ENCODE data around the gene ATP6V1F. TPM values are rescaled to one million over a fixed set of nuclear protein-coding genes. Genes with fewer than 3 reads are reported as not detected.

The ATP6V1F gene
- polyA plus RNA-seq, 1 donor (not counting 4 experiments of a cell fraction or from before 2014, with no cell fraction given): 263 TPM

DNA sequence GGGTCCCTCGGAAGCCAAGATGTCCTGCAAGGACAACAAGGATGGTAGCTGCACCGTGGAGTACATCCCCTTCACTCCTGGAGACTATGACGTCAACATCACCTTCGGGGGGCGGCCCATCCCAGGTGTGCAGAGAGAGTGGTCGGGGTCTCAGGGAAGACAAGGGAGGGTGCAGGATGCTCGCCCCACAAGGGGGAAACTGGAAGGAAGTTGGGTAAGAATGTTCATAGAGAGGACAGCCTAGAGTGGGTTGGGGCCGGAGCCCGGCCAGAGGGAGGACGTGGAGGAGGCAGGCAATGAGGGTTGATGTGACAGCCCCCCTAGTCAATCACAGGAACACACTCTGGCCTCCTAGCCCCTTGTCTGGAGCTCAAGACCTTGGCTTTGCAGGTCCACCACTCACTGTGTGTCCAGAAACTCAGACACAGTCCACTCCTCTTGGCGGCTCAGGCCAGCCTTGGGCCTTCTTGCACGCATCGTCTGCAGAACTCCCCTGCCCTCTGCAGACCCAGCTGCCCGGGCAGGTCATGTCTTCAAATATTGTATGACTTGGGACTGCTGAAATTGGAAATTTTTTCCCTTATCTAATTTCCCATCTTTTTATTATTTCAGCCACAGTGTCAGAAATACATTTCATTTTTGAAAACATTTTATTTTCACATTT lies 15.7 kb upstream of the ATP6V1F start:
- dilution Hi-C loops (cut with MboI; ENCODE audit: extremely low pct_ligation_motif_present, low sequenced_read_pairs): no loop called here

DNA sequence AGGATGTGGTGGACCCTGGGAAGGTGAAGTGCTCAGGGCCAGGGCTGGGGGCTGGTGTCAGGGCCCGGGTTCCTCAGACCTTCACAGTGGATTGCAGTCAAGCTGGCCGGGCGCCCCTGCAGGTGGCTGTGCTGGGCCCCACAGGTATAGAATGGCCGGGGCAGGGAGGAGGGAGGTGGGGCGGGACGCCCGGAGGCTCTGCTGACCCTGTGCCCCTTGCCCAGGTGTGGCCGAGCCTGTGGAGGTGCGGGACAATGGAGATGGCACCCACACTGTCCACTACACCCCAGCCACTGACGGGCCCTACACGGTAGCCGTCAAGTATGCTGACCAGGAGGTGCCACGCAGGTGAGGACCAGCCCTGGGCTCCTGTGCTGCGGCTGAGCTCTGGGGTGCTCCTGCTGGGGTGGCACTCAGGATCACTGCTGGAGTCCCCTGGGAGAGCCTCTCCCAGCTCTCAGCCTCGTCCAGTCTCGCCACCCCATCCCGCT lies 14.9 kb upstream of the ATP6V1F start:
- Histone ChIP-seq H3K27me3 (ENCODE audit: control insufficient read depth, extremely low read depth, insufficient read depth, low read length) (no peaks in the 10 kb centered on the region), H3K4me1 (ENCODE audit: control insufficient read depth, extremely low read depth, insufficient read depth, low read length) (no peaks in the 10 kb centered on the region), H3K36me3 (ENCODE audit: control insufficient read depth in 2 of 2, extremely low read depth in 1 of 2, insufficient read depth in 2 of 2, low read length in 2 of 2) (no peaks in the 10 kb centered on the region), H4K20me1 (ENCODE audit: control insufficient read depth, extremely low read depth, insufficient read depth, low read length) (no peaks in the 10 kb centered on the region), H3K9me1 (ENCODE audit: control insufficient read depth, extremely low read depth, insufficient read depth, low read length) (no peaks in the 10 kb centered on the region), H3K4me3 (ENCODE audit: control insufficient read depth in 2 of 3, extremely low read depth in 1 of 3, insufficient read depth in 2 of 3, low read depth in 1 of 3, low read length in 3 of 3) (no peak overlapping the region), H3K4me2 (ENCODE audit: control insufficient read depth, extremely low read depth, insufficient read depth, low read depth, low read length) (no peak overlapping the region), H3K27ac (ENCODE audit: control insufficient read depth, insufficient read depth, low read length) (no peak overlapping the region), H2AFZ (ENCODE audit: control insufficient read depth, low read length) (no peak overlapping the region), H3K9me3 (ENCODE audit: control insufficient read depth, low read depth, low read length) (no peaks in the 10 kb centered on the region), H3K79me2 (ENCODE audit: control insufficient read depth, insufficient read depth, low read length) (no peaks in the 10 kb centered on the region), H3K9ac (ENCODE audit: control insufficient read depth, extremely low read depth, insufficient read depth, low read length) (no peak overlapping the region)
- dilution Hi-C loops (cut with MboI; ENCODE audit: extremely low pct_ligation_motif_present, low sequenced_read_pairs): no loop called here
- FAIRE-seq (no peak), DNase-seq (ENCODE audit: low read depth, low spot score) (no peak)
- TF ChIP-seq EZH2 (IDR thresholded peaks at IDR 0.05; ENCODE audit: low read length): no peak

More for the DNA sequence above, 15.7 kb upstream of the ATP6V1F start:
- H3K4me2 ChIP-seq (ENCODE audit: control insufficient read depth, extremely low read depth, insufficient read depth, low read depth, low read length): no peak overlapping the region
- FAIRE-seq (no peak), DNase-seq (ENCODE audit: low read depth, low spot score) (no peak)
- H3K27ac ChIP-seq (ENCODE audit: control insufficient read depth, insufficient read depth, low read length): no peak overlapping the region
- H3K9ac ChIP-seq (ENCODE audit: control insufficient read depth, extremely low read depth, insufficient read depth, low read length): no peak overlapping the region
- H3K4me1 ChIP-seq (ENCODE audit: control insufficient read depth, extremely low read depth, insufficient read depth, low read length): no peaks in the 10 kb centered on the region
- H3K9me1 ChIP-seq (ENCODE audit: control insufficient read depth, extremely low read depth, insufficient read depth, low read length): no peaks in the 10 kb centered on the region
- no peaks in the 10 kb centered on the region for H3K27me3 ChIP-seq (ENCODE audit: control insufficient read depth, extremely low read depth, insufficient read depth, low read length)
- H4K20me1 ChIP-seq (ENCODE audit: control insufficient read depth, extremely low read depth, insufficient read depth, low read length): no peaks in the 10 kb centered on the region
- no peak overlapping the region for H2AFZ ChIP-seq (ENCODE audit: control insufficient read depth, low read length)
- no peak for TF ChIP-seq EZH2 (IDR thresholded peaks at IDR 0.05; ENCODE audit: low read length)
- TF ChIP-seq, protein P1, sequence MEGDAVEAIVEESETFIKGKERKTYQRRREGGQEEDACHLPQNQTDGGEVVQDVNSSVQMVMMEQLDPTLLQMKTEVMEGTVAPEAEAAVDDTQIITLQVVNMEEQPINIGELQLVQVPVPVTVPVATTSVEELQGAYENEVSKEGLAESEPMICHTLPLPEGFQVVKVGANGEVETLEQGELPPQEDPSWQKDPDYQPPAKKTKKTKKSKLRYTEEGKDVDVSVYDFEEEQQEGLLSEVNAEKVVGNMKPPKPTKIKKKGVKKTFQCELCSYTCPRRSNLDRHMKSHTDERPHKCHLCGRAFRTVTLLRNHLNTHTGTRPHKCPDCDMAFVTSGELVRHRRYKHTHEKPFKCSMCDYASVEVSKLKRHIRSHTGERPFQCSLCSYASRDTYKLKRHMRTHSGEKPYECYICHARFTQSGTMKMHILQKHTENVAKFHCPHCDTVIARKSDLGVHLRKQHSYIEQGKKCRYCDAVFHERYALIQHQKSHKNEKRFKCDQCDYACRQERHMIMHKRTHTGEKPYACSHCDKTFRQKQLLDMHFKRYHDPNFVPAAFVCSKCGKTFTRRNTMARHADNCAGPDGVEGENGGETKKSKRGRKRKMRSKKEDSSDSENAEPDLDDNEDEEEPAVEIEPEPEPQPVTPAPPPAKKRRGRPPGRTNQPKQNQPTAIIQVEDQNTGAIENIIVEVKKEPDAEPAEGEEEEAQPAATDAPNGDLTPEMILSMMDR (optimal IDR thresholded peaks at IDR 0.05 in 1 of 3, IDR thresholded peaks at IDR 0.05 in 1 of 3, conservative IDR thresholded peaks at IDR 0.05 in 1 of 3; ENCODE audit: extremely low read depth in 1 of 3, insufficient read depth in 2 of 3, low read length in 3 of 3): no peak
- no peak overlapping the region for H3K4me3 ChIP-seq (ENCODE audit: control insufficient read depth in 2 of 3, extremely low read depth in 1 of 3, insufficient read depth in 2 of 3, low read depth in 1 of 3, low read length in 3 of 3)
- H3K9me3 ChIP-seq (ENCODE audit: control insufficient read depth, low read depth, low read length): no peaks in the 10 kb centered on the region
- H3K36me3 ChIP-seq (ENCODE audit: control insufficient read depth in 2 of 2, extremely low read depth in 1 of 2, insufficient read depth in 2 of 2, low read length in 2 of 2): no peaks in the 10 kb centered on the region
- H3K79me2 ChIP-seq (ENCODE audit: control insufficient read depth, insufficient read depth, low read length): no peaks in the 10 kb centered on the region
